Upper lobe of right lung (tissue), 1 donor: Measurements from ENCODE around the gene DLG2. TPM values are rescaled to one million over a fixed set of nuclear protein-coding genes. Genes with fewer than 3 reads are reported as not detected.
"Not testable (repeated sequence)": the region's sequence is repeated elsewhere in the genome, so short reads cannot be mapped to it uniquely, and the experiment has no call there.

Source experiments
- ATAC-seq: fragments of 200-7000 bp; cut with Tn5 transposase; one replicate; pipeline ENCODE4 v1.9.1; 2020; ENCODE audit warnings: mild to moderate bottlenecking, moderate library complexity
- DNase-seq: peaks from one replicate; pipeline ENCODE4 v3.0.0-alpha.2; 2020
- H3K27ac ChIP-seq: fragments of 200-600 bp; one replicate; pipeline ENCODE4 v1.8.0; 2022
- H3K27me3 ChIP-seq: fragments of 200-600 bp; one replicate; pipeline ENCODE4 v1.8.0; 2022; ENCODE audit warnings: mild to moderate bottlenecking
- H3K36me3 ChIP-seq: fragments of 200-600 bp; one replicate; pipeline ENCODE4 v1.8.0; 2022
- H3K4me1 ChIP-seq: fragments of 200-600 bp; one replicate; pipeline ENCODE4 v1.8.0; 2022
- H3K4me3 ChIP-seq: fragments of 200-600 bp; one replicate; pipeline ENCODE4 v1.8.0; 2022; ENCODE audit warnings: mild to moderate bottlenecking
- H3K9me3 ChIP-seq: fragments of 200-600 bp; one replicate; pipeline ENCODE4 v1.8.0; 2022
- intact Hi-C: fragments of 100-400 bp; cut with DNase I; formaldehyde crosslinking; loops from one replicate; pipeline ENCODE4 v1.11.0; 2022
- total RNA-seq: library from RNA; stranded (reverse); fragmentation: NEBNext Ultra II Directional; extraction: Animal tissue kit (Norgen Biotek cat#: 25700); gene quantifications from one replicate; pipeline ENCODE4 v1.2.1, GENCODE V29; 2021
- TF ChIP-seq, protein P1 (sequence below): fragments of 200-600 bp; IDR thresholded peaks from one replicate; pipeline ENCODE4 v1.8.0; 2022; ENCODE audit warnings: antibody characterized with exemption
- donor health status: DM: no; HTN: yes; CAD: no; lungs with severe emphysema.

DLG2 gene
- total RNA-seq, 1 donor from 2014 or later: 9.7 TPM

DNA sequence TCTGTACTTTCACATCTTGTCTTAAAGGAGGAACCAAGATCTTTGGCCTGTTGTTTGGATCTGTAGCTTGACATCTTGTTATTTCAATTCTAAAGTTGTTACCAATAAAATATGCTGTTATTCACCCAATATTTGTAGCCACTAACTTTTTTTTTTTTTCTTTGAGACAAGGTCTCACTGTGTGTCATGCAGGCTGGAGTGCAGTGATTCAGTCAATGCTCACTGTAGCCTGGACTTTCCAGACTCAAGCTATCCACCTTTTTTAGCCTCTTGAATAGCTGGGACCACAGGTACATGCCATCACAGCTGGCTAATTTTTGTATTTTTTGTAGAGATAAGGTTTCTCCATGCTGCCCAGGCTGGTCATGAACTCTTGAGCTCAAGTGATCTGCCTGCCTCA, 769.4 kb downstream of the DLG2 start:
- no peak for ATAC-seq
- Histone ChIP-seq H3K27ac (no peak overlapping the region), H3K9me3 (no peaks in the 10 kb centered on the region), H3K36me3 (no peaks in the 10 kb centered on the region), H3K27me3 (no peaks in the 10 kb centered on the region), H3K4me1 (no peaks in the 10 kb centered on the region), H3K4me3 (no peak overlapping the region)
- TF ChIP-seq, protein P1, sequence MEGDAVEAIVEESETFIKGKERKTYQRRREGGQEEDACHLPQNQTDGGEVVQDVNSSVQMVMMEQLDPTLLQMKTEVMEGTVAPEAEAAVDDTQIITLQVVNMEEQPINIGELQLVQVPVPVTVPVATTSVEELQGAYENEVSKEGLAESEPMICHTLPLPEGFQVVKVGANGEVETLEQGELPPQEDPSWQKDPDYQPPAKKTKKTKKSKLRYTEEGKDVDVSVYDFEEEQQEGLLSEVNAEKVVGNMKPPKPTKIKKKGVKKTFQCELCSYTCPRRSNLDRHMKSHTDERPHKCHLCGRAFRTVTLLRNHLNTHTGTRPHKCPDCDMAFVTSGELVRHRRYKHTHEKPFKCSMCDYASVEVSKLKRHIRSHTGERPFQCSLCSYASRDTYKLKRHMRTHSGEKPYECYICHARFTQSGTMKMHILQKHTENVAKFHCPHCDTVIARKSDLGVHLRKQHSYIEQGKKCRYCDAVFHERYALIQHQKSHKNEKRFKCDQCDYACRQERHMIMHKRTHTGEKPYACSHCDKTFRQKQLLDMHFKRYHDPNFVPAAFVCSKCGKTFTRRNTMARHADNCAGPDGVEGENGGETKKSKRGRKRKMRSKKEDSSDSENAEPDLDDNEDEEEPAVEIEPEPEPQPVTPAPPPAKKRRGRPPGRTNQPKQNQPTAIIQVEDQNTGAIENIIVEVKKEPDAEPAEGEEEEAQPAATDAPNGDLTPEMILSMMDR: no peak
- intact Hi-C loops: no loop called here
- DNase-seq: no peak

DNA sequence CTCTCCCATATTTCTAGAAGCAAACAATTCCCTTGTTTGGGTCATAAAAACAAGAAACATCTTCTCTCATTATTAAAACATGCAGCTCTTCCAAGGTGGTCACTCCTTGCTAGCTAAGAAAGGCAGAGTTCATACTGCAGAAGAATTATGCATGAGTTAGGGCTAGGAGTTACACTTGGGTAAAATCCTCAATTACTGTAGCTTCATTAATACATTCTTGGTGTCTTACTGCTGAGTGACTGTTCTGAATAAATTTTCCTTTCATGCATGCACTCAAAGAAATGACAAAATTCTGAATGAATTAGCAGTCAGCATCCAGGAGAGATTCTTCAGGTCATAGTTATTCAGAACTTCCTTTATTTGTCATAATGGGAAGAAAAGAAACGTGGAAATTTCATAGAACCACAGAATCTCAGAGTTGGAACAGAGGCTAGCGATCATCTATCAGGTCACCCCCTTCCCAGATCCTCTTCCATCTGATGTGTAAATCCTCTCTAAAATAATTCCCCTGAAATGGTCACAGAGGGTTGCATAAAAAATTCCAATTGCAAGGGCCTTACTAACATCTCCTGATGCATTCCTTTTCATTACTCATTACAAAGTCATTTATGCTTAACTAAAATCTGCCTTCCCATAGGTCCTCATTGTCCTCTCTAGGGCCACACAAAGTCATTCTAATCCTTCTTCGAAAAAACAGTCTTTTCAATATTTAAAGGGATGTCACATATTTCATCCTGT, 771.5 kb downstream of the DLG2 start:
- Histone ChIP-seq H3K9me3 (no peaks in the 10 kb centered on the region), H3K27ac (no peak overlapping the region), H3K36me3 (no peaks in the 10 kb centered on the region), H3K4me3 (no peak overlapping the region), H3K27me3 (no peaks in the 10 kb centered on the region), H3K4me1 (no peaks in the 10 kb centered on the region)
- ATAC-seq: no peak
- intact Hi-C loops: no loop called here
- TF ChIP-seq, protein P1: no peak
- no peak for DNase-seq

GRCh38 chr11:84854498-84854880, 772.7 kb downstream of the DLG2 start:
- TF ChIP-seq, protein P1: no peak
- no peaks in the 10 kb centered on the region for H3K9me3 ChIP-seq
- DNase-seq (no peak), ATAC-seq (no peak)
- no peaks in the 10 kb centered on the region for H3K36me3 ChIP-seq
- intact Hi-C loops: no loop called here
- no peaks in the 10 kb centered on the region for H3K27me3 ChIP-seq
- no peak overlapping the region for H3K27ac ChIP-seq
- H3K4me3 ChIP-seq: no peak overlapping the region
- no peaks in the 10 kb centered on the region for H3K4me1 ChIP-seq

DNA sequence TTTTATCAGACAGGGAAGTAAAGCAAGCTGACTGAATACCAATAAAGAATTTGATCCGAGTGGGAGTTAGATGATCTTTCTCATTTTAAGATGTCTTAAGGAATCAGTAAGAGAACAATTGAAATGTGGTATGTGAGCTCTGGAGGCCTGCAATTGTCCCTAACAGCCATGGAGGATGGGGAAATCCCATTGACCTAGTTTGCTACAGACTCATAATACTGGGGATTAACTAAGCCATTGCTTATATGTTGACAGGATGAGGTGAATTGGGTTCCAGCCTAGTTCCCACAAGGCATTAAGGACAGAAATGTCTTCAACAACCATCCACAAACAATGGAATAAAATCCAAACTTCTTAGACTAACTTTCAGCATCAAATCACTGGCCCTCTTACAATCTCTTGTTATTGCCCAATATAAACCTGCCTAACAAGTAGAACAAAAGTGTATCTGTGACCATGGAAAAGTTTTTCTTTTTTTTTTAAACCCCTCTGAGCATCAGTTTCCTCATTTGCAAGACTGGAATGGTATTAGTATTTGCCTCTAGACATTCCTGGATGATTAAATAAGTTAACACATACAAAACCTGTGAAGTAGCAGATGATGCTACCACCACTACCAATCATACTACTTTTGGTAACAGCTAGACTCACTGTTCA, 773.2 kb downstream of the DLG2 start:
- no peaks in the 10 kb centered on the region for H3K27me3 ChIP-seq
- H3K4me3 ChIP-seq: no peak overlapping the region
- TF ChIP-seq, protein P1: no peak
- no peak overlapping the region for H3K27ac ChIP-seq
- H3K4me1 ChIP-seq: no peaks in the 10 kb centered on the region
- intact Hi-C loops: no loop called here
- no peak for ATAC-seq
- DNase-seq: no peak
- H3K36me3 ChIP-seq: no peaks in the 10 kb centered on the region
- H3K9me3 ChIP-seq: no peaks in the 10 kb centered on the region

DNA sequence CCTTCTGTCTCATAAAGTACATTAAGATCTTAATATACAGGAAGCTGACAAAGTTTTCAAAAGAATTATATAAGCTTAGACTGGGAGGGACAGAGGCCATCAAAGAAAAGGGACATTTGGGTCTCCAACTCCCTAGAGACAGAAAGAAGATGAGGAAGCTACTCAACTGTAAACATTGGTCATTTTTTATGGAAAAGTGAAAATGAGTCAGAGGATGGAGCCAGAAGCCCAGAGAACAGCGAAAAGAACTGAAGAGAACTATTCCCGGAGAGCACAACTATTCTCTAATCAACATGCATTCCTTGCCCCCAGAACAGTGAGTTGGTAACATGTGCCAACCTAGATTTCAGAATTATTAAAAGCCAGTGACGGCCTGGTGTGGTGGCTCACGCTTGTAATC, 779.3 kb downstream of the DLG2 start:
- intact Hi-C loops: no loop called here
- Histone ChIP-seq H3K27ac (no peak overlapping the region), H3K9me3 (no peaks in the 10 kb centered on the region), H3K27me3 (no peaks in the 10 kb centered on the region), H3K4me3 (no peak overlapping the region), H3K4me1 (no peaks in the 10 kb centered on the region), H3K36me3 (no peaks in the 10 kb centered on the region)
- TF ChIP-seq, protein P1: no peak
- ATAC-seq (no peak), DNase-seq (no peak)

DNA sequence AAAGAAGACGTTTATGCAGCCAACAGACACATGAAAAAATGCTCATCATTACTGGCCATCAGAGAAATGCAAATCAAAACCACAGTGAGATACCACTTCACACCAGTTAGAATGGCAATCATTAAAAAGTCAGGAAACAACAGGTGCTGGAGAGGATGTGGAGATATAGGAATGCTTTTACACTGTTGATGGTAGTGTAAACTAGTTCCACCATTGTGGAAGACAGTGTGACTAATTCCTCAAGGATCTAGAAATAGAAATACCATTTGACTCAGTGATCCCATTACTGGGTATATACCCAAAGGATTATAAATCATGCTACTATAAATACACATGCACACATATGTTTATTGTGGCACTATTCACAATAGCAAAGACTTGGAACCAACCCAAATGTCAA, 786.9 kb downstream of the DLG2 start:
- H3K9me3 ChIP-seq, H3K4me1 ChIP-seq, H3K36me3 ChIP-seq, intact Hi-C loops, H3K27ac ChIP-seq, H3K27me3 ChIP-seq, DNase-seq, ATAC-seq, H3K4me3 ChIP-seq: not testable (repeated sequence)
